ENCODE results near the gene CAV3.

DNA sequence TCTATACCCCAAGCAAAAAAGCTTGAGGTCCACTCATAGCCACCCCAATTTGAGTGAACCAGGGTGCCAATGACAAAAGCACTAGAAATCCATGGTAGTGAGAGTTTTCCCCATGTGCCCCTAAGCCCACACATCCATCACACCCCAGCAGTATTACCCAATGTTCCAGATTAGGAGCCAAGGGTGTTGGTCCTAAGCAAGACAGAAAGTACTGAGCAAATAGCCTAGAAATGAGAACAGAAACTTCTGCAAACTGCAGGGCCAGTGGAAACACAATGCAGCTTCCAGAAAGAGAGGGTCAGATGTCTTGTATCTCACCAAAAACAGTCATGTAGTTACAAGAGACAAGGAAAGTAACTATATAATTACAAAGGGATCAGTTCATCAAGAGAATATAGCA is 46.7 kb downstream of the CAV3 start:
- TF ChIP-seq CTCF (IDR thresholded peaks at IDR 0.05) (no peak), POLR2A (IDR thresholded peaks at IDR 0.05) (no peak)

All from breast epithelium (tissue), 3 donors.